GM21526 (cell line): ENCODE results near the gene RPRD1B.

Experiments
- ATAC-seq: cut with Tn5 transposase; IDR thresholded peaks from one replicate; pipeline ENCODE4 v1.9.1; 2021; ENCODE audit warnings: moderate library complexity; ENCODE audit not compliant: unreplicated experiment, low FRiP score

RPRD1B gene

DNA sequence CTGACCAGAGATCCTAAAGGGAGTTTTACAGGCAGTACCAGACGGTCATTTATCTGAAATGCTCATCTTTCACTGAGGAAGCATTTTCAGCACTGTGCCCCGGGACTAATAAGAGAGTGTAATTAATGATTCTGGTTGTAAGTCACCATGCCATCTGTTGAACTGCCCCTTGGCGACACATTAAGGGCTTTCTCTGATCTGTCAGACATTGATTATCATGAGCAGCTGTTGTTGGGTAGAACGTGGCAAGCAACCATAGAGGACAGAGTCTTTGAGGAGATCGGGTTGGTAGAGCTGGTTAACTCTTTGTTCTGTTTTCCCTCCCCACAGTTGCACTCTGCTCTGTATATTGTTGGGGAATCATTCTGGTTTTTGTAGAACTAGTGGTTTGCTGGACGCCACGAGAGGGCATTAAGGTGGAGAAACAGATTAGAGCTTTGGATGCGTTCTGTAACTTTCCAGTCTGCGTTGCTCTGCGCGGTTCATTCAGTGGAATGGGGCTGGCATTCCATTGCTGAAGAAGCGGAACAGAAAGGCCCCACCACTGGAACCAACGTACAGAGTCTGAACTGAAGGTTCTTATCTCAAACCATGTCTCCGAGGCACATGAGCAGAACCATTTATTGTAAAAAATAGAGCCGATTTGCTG lies 34.3 kb downstream of the RPRD1B start:
- ATAC-seq = no peak

DNA sequence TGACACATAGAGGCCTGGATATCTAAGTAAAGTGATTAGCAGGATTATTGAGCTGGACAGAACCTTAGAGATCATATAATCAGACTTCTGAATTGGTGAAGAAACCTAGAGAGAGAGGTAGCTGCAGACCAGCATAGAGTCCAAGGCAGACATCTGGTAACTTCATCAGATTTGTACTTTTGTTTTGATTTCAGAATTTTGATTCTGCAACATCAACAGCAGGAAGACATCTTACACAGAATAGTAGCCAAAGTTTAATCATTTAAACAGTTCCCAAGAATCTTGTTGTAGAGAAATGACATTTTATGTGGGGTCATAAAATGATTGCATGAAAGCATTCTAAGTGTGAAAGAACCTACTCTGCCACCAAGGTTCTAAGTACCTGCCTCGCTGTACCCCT lies 39.4 kb downstream of the RPRD1B start:
- ATAC-seq = no peak

DNA sequence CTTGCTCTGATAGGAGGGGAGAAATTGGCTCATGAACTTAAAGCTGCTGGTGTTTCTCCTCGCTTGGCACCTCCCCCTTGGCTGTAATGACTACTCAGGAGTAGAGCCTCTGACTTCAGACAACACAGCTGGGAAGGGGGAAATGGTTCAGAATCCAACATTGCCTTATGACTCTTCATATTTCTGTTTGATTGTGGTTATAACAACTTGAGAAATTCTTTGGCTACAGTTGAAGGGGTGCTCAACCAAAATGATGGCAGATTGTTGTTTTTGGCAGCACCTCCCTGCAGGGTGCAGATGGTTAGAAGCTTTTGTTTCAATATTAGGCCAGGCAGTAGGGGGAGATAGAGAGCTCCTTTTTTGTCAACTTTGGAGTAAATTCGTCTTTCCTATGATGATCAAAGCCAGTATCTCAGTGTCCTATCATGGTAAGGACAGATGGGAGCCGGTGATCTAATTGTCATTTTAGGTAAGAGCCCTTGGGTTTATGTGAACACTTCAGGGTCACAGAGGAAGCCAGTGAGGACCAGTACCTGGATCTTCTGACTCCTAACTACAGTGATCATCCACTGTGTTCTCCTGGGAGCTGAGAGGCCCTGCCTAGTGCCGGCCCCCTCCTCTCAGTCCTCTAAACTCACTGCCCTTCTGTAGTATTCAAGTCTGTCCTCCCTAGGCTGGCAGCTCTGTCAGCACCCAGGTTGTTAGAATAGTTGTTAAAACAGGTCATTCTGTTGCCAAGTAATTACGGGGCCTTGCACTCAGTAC lies 39.9 kb downstream of the RPRD1B start:
- ATAC-seq = no peak

DNA sequence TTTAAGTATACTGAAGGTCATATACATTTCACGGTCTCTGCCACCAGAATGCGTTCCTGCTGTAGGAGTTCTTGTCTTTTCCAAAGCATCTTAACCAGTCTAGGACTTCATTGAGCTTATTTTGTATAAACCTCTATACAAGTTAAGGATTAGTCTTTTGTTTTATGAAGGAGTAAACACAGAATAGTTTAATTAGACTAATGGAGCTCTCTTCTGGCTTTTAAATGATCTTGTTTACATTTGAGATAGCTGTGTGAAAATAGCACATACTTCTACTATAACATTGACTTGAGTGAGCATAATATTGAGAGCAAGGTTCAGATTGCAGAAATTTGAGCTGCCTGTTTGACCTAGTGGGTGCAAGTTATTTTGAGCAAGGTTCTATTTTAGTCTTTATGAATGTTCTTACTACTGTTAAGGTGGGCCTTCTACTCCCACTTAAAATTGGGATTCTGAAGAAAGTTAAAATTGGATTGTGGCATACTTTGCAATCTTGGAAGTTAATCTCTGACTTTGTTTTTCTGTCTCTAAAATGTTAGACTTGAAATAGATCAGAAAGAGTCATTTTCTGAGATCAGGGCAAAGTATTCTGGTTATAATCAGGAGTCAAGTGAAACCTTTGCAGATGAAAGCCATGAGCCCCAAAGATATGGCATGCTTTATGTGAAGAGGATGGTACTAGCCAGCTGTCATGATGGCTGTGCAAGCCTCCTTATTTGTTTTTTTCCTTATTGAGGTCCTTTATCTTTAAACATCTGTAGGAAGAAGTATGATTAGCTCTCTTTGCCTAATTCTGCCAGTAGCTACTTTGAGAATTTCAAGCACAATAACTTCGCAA lies 41.8 kb downstream of the RPRD1B start:
- ATAC-seq = no peak

DNA sequence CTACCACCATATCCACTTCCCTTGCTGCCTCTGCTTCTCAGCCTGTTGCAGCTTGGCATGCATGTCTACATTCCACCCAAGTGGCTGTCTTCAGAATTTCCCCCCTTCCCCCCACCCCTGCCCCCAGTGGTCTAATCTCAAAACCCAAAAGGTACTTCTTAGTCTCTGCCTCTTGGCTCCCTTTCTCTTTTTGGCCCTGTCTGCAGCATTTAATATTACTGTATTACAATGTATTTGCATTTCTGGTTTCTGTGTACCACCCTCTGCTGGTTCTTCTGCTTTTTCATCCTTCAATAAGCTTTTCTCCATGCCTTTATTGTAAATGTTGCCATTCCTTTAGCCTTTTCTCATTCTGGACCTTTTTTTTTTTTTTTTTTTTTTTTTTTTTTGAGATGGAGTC lies 43.0 kb downstream of the RPRD1B start:
- no peak for ATAC-seq

DNA sequence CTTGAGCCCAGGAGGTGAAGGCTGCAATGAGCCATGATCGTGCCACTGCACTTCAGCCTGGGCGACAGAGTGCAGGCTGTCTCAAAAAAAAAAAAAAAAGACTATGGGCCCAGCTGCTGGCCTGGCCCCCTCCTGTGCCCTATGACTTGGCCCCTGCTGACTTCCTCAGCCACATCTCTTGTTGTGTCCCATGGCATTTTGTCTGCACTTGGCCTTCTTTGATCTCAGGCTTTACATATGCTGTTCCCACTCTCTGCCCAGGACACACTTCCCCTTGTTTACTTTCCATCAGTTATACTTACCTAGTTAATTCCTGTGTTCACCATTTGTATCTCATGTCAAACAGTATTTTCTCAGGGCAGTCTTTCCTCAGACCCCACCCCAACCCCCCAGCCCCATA lies 44.5 kb downstream of the RPRD1B start:
- ATAC-seq = no peak

DNA sequence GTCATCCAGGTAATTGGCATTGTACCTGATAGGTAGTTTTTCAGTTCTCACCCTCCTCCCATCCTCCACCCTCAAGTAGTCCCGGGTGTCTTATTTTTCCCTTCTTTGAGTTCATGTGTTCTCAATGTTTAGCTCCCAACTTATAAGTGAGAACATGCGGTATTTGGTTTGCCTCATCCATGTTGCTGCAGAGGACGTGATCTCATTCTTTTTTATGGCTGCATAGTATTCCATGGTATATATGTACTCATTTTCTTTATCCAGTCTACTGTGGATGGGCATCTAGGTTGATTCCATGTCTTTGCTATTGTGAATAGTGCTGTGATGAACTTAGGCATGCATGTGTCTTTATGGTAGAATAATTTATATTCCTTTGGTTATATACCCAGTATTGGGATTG lies 45.8 kb downstream of the RPRD1B start:
- ATAC-seq = no peak

DNA sequence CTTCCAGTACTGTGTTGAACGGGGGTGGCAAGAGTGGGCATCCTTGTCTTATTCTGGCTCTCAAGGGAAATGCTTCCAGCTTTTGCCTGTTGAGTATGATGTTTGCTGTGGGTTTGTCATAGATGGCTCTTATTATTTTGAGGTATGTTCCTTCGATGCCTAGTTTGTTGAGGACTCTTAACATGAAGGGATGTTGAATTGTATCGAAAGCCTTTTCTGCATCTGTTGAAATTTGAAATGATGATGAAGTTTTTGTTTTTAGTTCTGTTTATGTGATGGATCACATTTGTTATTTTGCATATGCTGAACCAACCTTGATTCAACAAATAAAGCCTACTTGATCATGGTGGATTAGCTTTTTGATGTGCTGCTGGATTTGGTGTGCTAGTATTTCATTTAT lies 48.0 kb downstream of the RPRD1B start:
- no peak for ATAC-seq

DNA sequence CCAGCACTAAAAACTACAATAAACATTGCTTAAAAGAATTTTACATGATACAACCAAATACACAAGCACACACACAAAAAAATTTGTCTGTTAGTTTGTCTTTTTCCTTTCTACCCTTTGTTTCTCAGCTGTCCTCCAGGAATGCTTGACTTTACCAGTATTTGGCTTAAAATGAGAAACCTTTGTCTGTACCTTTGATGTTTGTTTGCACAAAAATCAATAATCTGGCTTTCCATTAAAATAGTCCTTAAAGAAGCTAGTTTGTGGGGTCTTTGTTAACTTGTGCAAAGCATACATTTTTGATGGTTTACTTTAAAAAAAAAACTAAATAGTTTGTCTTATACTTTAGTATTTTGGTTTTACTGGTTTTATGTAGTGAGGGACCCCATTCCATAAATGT lies 49.3 kb downstream of the RPRD1B start:
- no peak for ATAC-seq

DNA sequence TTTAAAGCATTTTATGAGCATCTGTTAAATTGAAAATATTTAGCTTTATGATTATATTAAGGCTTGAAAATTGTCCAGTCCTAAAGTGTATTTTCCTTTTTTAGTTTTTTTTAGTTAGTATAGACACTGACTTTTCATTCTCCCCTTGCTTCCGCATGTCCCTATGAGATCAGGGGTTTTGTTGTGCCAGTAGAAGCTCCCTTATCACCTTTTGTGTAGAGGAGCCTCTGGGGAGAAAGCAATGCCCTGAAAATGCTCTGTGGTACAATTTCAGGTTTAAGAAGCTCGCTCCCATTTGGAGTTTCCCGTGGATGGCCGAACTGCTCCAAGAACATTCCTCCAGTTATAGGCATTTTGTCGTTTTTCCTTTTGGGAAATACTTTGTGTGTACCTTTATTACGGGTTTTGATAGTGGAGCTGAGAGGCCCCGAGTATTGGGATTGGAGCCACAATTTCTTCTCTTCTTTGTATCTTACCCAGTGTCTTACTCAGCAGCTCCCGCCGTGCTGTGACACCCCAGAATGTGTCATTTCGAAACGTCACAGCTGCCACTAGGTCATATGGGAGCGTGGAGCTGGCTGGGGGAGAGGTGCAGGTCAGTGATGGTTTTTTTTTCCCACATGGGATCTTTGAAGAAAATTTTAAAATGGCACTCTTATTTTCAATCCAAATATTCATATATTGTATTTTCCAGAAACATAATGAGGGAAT lies 49.9 kb downstream of the RPRD1B start:
- no peak for ATAC-seq

DNA sequence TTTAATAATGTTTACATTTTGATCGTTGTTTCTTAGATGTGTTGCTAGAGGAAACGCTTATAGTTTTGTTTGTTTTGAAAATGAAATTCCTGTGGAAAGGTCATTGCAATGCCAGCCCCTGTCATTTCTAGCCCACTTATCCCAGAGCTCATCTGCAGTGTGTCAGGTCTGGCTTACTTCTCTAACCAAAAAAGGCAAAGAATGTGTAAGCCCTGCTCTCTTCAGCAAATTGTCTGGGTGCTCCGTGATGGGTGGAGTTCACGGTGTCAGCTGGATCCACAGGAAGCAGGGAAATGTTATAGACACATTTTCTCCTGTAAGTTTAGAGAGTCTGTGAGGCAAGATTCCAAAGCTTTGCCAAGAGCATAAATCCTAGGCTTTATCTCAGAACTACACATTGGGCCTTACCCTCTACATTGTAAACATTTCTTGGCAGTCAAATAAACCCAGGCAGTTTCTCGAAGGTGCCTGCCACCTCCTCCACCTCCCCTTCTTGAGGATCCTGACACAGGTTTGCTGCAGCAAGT lies 50.9 kb downstream of the RPRD1B start:
- ATAC-seq = no peak

DNA sequence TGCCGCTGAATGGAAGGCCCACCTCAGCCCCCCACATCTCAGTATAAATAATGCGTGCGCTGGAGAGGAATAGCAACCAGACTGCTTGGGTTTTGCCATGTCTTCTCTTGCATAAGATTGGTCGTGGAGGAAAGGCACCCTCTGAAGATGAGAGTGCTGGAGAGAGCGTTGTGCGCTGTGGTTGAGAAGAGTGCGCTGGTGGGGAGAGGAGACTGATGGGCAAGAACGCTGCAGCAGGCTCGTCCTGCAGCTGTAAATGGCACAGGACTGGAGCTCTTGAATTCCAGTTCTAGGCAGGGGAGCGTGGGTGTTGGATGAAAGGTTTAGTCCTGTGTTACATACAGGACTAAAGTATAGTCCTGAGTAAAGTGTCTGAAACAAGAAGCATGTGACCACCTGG lies 51.5 kb downstream of the RPRD1B start:
- ATAC-seq = no peak

DNA sequence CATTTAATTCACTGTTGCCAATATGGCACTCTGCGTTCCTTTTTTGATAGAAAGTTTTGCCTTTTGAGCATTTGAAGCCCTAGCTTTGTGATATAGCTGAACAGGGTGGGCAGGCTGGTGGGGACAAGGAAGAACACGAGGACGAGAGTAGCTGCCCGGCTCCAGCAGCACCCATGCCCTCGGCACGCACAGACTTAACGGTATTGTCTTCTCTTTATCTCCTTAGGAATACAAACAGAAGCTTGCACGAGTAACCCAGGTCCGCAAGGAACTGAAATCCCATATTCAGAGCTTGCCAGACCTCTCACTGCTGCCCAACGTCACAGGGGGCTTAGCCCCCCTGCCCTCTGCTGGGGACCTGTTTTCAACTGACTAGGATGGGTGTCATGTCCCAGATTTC lies 56.0 kb downstream of the RPRD1B start:
- ATAC-seq = no peak

DNA sequence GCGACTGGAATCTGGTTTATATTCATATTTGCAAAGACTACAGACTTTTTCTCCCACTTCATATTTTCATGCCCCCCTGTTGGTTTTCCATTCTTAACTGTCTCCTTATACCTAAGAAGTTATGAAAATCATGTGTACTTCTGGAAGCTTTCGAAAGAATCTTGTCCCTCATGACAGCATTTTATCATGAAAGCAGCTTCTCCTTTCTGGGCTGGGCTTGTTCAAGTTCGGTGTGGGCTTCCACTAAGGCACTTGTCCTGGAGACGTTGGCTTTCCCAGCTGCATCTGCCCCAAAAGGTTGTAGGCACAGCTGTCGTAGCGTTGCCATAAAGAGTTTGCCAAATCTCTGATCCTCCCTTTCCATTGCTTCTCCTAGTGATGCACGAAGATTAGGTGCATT lies 56.5 kb downstream of the RPRD1B start:
- no peak for ATAC-seq

DNA sequence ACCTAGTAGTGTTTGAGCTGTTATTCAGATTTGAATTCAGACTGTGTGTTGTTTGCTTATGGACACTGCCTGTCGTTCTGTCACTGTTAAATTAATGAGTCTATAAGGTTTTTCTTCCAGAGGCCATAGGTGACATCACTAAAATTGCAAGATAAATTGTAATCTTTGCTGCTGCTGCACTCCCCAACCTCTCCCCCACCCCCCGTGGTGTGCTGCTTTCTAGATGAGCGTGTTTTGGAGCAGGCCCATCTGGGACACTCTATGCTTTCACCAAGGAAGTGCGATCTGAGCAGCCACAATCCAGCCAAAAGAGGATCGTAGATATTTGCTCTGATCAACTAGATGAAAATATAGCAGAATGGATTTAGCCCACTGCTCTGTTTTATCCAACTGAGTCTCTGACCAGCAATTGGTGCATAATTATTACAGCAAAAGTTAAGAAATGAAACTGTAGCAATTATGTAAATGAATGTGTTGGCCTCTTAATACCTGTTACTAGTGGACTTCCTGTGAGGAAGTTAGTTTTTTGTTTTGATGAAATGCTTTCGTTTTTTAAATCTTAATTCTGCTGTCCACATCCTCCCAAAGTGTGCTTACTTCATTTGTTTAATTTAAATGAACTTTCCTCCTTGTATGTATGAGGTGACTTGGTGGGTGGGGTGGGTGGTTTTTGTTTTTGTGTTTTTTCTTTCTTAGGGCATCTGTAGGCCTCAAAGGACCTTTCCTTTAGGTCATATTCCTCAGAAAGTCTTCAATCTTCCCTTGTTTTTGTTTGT lies 58.1 kb downstream of the RPRD1B start:
- no peak for ATAC-seq

DNA sequence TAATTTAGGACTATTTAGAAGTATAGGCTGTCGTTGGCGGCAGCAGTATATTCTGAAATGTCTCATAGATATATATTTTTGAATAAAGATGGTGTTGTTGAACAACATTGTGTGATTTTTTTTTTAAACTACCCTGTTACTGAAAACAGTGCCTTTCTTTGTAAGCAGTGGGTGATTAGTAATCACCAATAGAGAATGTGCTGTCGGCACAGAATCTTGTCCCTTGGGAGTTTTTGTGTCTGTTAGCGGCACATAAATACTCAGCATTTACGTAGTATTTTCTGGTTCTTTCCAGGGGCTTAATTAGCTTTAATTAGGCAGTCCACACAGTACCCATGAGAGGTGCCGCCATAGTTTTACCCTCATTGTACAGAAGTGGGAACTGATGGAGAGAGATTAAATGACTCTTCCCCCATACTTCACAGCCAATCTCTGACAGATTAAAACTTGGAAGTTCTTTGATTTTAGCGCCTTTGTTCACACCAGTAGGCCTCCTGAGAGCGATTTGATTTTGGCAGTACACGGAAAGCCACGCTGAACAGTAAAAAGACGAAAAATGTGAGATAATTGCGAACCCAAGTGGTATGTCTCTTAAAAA lies 58.8 kb downstream of the RPRD1B start:
- no peak for ATAC-seq

DNA sequence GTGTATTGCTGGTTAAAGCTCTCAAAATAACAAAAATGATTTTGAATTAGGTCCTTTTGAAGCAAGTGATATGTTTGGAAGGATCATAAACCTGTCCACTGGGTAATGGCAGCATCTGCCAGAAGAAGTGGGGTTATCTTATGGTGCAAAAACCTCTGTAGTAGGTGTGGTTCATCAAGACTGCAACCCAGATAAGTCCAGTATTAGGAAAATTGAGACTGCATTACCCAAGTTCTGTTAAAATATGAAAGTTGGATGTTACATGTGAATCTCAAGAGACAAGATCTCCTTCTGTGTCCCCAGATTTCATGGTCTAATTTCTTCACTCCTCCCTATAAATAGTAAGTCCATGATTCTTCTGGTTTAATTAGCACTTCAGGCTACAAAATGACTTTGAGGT lies 59.4 kb downstream of the RPRD1B start:
- no peak for ATAC-seq

DNA sequence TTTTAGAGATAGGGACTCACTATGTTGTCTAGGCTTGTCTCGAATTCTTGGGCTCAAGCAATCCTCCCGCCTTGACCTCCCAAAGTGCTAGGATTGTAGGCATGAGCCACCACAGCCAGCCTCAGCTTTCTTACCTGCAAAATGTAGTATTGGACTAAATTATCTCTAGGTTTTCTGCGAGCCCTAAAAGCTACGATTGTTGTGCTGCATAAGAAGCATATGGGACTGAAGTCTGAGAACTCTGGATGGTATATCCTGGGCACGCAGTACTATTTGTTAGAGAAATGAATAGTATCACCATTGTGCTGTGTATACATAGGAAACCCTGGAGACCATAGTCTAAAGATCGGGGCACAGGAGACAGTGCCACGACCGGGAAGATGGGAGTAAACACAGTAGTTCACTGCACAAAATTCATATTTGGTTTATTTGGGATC lies 60.1 kb downstream of the RPRD1B start:
- ATAC-seq = no peak

DNA sequence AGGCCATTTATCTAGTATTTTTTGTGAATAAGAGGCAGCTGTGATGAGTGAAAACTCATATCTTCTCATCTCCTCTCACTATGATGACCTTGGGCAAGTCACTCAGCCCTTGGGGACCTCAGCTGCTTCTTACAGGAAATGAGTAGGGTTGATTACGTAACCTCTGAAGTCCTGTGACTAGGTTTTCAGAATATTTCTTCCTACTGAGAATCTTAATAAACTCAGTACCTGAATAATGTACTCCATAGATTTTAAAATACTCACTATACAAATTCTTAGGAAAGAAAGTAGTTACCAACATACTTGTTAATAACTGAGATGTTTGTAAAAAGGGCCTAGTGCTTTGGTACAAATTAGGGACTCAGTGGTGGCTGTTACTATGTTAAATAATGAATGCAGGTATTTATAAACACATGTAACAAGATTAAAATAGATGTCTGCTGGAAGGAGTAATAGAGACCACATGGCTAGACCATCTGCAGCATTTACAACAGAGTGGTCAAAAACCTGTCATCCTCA lies 60.9 kb downstream of the RPRD1B start:
- peak; percentile 65 for ATAC-seq
